Epithelial cell of esophagus (primary cell): ENCODE results near the gene ERBIN.
"Not testable (repeated sequence)": the region's sequence is repeated elsewhere in the genome, so short reads cannot be mapped to it uniquely, and the experiment has no call there.

Experiments used
- DNase-seq: peaks from one replicate; pipeline ENCODE4 v3.0.0; 2010; ENCODE audit warnings: low read depth
- H3K4me3 ChIP-seq: 2 replicates; pipeline ENCODE4 v1.5.1; 2011; ENCODE audit warnings: mild to moderate bottlenecking, low read length, control low read depth
- TF ChIP-seq, protein P1 (sequence below): IDR thresholded peaks from 2 replicates; pipeline ENCODE4 v1.5.1; 2011; ENCODE audit warnings: low read depth, mild to moderate bottlenecking, low read length, control low read depth, inconsistent platforms; ENCODE audit not compliant: insufficient read depth; ENCODE audit errors: missing control alignments

Gene ERBIN

DNA sequence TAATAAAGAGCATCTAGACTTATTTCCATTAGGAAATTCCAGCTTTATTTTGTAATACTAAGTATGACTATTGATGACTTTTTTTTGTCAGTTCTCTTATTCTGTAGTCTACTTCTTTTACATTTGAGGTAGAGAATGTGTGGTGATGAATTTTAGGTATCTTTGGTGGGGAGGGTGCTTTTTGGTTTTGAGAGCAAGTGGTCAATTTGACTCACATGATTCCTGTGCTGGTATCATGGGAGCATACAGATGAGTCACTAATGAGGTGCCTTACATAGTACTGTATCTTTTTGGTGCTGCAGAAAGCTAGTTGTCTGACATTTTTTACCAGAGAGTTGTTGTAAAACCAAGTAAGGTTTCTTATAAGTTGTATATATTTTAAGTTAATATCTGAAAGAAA lies 35.3 kb downstream of the ERBIN start:
- H3K4me3 ChIP-seq = no peak overlapping the region
- TF ChIP-seq, protein P1, sequence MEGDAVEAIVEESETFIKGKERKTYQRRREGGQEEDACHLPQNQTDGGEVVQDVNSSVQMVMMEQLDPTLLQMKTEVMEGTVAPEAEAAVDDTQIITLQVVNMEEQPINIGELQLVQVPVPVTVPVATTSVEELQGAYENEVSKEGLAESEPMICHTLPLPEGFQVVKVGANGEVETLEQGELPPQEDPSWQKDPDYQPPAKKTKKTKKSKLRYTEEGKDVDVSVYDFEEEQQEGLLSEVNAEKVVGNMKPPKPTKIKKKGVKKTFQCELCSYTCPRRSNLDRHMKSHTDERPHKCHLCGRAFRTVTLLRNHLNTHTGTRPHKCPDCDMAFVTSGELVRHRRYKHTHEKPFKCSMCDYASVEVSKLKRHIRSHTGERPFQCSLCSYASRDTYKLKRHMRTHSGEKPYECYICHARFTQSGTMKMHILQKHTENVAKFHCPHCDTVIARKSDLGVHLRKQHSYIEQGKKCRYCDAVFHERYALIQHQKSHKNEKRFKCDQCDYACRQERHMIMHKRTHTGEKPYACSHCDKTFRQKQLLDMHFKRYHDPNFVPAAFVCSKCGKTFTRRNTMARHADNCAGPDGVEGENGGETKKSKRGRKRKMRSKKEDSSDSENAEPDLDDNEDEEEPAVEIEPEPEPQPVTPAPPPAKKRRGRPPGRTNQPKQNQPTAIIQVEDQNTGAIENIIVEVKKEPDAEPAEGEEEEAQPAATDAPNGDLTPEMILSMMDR = no peak
- peak; percentile 56 for DNase-seq

DNA sequence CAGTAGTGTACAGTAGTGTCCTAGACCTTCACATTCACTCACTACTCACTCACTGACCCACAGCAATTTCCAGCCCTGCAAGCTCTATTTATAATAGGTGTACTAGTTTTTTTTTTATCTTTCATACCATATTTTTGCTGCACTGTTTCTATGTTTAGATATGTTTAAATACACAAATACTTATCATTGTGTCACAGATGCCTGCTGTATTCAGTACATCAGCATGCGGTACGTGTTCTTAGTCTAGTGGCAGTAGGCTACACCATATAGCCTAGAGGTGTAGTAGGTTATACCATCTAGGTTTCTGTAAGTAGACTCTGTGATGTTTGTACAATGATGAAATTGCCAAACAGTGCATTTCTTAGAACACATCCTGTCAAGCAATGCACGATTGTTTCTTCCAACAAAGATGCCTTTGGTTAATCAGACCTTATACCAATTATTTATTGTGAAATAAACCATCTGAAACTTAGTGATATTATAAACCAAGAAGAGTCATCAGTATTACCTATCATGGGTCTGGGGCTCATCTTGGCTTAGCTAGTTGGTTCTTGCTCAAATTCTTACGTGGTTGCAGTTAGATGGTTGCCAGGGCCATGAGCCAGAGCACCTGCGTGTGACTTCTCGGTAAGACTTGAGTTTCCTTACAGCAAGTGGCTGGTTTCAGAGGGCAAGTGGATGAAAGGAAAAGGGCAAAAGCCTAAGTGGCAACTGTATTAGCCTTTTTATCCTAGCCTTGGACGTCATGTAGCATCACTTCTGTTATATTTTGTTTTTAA lies 41.1 kb downstream of the ERBIN start:
- TF ChIP-seq, protein P1 = no peak
- H3K4me3 ChIP-seq = no peak overlapping the region
- DNase-seq = peak; percentile 53

DNA sequence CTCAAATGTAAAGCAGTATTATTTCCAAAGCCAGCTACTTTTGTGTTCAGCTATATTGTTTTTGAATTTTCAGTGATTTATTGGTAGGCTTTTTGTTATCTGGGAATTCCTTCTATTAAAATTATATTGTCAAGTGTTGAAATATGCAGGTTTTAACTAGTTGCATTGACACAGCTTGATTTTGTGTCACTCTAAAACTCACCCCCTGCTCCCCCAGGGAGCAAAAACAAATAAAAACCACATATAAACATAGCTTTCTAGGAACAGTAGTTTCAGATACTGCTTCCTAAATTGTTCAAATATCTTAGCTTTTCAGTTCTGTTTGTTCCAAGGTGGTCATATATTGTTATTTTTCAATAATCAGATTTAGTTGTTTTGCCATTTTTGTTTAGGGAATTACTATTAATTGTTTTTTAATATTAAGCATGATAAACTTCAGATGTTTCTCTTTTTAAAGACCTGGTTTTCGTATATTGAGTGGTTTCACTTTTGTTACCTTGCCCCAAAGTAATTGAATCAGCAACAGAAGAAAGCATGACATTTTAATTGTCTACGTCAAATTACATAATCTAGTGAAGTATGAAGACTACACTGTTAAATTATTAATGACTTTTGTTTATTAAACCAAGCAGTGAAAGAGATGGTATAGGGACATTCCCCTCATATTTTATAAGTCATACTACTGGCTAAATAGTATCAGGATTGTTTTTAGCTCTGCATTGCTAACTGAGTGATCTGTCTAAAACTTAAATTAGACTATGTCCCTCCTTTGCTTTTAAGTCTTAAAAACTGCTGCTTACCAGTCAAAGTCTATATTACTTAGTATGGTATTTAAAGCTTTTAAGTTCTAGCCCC lies 43.4 kb downstream of the ERBIN start:
- TF ChIP-seq, protein P1 = no peak
- DNase-seq = no peak
- no peak overlapping the region for H3K4me3 ChIP-seq

DNA sequence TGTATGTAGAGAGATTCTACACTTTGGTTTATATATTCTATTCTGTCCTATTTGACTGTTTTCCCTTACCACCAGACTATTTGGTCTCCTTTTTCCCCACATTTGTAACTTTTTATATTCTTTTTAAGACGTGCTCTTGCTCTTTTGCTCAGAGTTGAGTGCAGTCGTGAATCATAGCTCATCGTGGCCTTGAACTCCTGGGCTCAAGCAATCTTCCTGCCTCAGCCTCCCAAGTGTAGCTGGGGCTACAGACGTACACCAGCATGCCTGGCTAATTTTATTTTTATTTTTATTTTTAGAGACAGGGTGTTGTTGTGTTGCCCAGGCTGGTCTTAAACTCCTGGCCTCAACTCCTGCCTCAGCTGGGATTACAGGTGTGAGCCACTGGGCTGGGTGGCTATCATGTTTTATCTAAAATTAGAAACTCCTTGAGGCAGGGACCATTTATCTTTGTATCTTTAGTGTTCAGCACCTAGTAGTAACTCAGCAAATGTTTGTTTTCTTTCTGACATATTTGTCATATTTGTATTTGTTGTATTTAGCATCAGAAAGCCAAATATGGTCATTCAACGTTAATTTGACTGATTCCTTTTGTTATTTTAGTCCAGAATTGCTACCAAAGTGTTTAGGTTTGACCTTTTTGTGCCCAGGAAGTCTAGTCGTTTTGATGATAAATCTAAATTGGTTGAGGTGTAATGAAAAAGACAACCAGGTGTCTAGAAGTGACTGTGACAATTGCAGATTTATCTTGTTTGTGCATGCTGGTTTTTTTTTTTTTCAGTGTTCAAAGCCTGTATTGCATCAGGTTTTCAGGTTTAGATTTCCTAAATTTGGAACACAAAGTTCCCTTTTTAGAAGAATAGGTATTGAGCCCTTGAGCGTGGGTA lies 44.3 kb downstream of the ERBIN start:
- no peak overlapping the region for H3K4me3 ChIP-seq
- TF ChIP-seq, protein P1 = no peak
- DNase-seq = no peak

DNA sequence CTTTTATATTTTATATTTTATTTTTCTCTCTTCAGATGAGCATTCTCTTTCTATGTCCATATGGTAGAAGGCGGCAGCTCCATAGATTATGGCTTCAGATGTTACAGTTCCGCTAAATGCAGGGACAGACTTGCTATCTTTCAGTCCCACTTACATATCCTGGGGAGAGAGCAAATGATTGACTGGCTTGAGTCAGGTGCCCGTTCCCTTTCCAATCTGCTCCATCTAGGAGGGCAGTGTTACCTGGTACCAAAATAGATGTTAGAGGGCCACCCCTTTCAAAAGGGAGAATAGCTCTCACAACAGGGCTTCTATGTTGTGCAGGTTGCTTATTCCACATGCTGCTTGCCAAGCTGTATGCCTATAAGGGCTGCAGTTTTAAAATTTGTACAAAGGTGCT lies 45.3 kb downstream of the ERBIN start:
- H3K4me3 ChIP-seq = no peak overlapping the region
- TF ChIP-seq, protein P1 = no peak
- DNase-seq = no peak

DNA sequence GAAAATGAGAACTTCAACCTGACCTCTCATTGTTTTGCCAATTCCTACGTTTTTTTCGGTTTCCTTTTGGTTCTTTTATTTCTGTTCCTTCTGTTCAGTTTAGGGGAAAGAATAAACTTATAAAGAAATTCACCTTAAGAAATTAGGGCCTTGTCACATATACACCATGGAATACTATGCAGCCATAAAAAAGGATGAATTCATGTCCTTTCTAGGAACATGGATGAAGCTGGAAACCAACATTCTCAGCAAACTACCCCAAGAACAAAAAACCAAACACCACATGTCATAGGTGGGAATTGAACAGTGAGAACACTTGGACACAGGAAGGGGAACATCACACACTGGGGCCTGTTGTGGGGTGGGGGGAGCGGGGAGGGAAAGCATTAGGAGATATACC lies 46.5 kb downstream of the ERBIN start:
- DNase-seq, H3K4me3 ChIP-seq: not testable (repeated sequence)

DNA sequence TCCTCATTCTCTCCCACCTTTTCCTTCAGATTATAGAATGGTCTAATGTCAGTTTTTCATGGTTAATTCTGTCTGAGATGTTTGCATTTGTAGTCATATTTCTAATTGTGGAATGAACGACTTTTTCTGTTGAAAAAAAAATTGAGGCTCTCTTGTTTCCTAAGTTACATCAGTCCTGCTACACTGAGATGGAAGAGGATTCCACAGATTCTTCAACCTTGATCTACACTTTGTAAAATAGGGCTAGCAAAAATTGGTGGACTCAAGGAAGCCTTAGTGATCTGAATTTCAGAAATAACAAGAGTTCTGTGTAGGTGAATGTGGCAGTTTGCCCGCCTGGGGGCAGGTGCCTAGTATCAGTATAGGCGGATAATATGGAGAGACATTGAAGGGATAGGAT lies 51.9 kb downstream of the ERBIN start:
- no peak overlapping the region for H3K4me3 ChIP-seq
- TF ChIP-seq, protein P1 = no peak
- DNase-seq = no peak
